Vagina (tissue), 2 donors: Measurements from ENCODE around the gene CTAGE9.

ENCODE experiments used
- POLR2AphosphoS5 ChIP-seq, 2 donors: sonication (generic); formaldehyde crosslinking; IDR thresholded peaks; one replicate each; pipeline ENCODE4 v1.9.0; 2017; ENCODE audit warnings: antibody characterized with exemption in 2 of 2, mild to moderate bottlenecking in 2 of 2, low read depth in 1 of 2; ENCODE audit not compliant: insufficient read depth in 1 of 2
- TF ChIP-seq, protein P1 (sequence below), 3 experiments: fragments of 450-650 bp in 2 of 3; fragments of 200-600 bp in 1 of 3; sonication (generic) in 1 of 3; IDR thresholded peaks; one replicate each; pipeline ENCODE4 v1.5.1; 2017 to 2019; ENCODE audit warnings: antibody characterized with exemption in 3 of 3, mild to moderate bottlenecking in 2 of 3, moderate library complexity in 2 of 3

GRCh38 chr6:131740161-131740560, 29.3 kb upstream of the CTAGE9 start:
- TF ChIP-seq, protein P1, sequence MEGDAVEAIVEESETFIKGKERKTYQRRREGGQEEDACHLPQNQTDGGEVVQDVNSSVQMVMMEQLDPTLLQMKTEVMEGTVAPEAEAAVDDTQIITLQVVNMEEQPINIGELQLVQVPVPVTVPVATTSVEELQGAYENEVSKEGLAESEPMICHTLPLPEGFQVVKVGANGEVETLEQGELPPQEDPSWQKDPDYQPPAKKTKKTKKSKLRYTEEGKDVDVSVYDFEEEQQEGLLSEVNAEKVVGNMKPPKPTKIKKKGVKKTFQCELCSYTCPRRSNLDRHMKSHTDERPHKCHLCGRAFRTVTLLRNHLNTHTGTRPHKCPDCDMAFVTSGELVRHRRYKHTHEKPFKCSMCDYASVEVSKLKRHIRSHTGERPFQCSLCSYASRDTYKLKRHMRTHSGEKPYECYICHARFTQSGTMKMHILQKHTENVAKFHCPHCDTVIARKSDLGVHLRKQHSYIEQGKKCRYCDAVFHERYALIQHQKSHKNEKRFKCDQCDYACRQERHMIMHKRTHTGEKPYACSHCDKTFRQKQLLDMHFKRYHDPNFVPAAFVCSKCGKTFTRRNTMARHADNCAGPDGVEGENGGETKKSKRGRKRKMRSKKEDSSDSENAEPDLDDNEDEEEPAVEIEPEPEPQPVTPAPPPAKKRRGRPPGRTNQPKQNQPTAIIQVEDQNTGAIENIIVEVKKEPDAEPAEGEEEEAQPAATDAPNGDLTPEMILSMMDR (IDR thresholded peaks at IDR 0.05), result no peak
- no peak for TF ChIP-seq POLR2AphosphoS5 (IDR thresholded peaks at IDR 0.05; ENCODE audit: insufficient read depth in 1 of 2, low read depth in 1 of 2)
